ENCODE results near the gene TUBB4A. TPM values are rescaled to one million over a fixed set of nuclear protein-coding genes. Genes with fewer than 3 reads are reported as not detected.

The TUBB4A gene
- total and polyA plus RNA-seq, 10 of the 15 experiments (the other 5 are each of a cell fraction or from before 2014, with no cell fraction given) = 0.29 to 22.4 (median 3.8) TPM

DNA sequence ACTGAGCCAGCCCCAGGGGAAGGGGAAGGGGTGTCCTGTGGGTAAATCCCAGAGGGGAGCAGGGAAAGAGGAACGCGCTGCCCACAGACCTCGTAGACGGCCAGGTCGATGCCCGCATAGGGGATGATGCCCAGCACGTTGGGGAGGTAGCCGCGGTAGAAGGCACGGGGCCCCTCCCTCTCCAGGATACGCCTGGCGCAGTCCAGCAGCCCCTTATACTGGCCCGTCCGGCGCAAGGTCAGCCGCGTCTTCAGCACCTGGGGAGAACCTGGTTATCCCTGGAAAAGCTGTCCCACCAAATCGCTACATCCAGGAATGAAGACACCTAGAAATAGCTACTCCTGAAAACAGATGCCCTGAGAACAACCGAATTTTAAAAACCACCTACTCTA, 49.9 kb downstream of the TUBB4A start:
- FAIRE-seq (no peak), ATAC-seq (no peak), DNase-seq (ENCODE audit: low read depth, low spot score) (no peak)
- no peak overlapping the region for H3K9ac ChIP-seq (ENCODE audit: control insufficient read depth, insufficient read depth, low read length)
- intact Hi-C loops (cut with micrococcal nuclease; ENCODE audit: unreplicated experiment) (no loop called here), in situ Hi-C loops (cut with MboI) (no loop called here)
- BruUV-seq (replicated peaks) = TSS peak; percentile 29
- TF ChIP-seq JUNB (IDR thresholded peaks at IDR 0.05) (no peak), NR2C1 (IDR thresholded peaks at IDR 0.05) (no peak), PAX5 (IDR thresholded peaks at IDR 0.05; ENCODE audit: borderline replicate concordance, low read depth, low read length) (no peak), STAT1 (conservative IDR thresholded peaks at IDR 0.05) (no peak), TCF3 (IDR thresholded peaks at IDR 0.05; ENCODE audit: borderline replicate concordance, insufficient read depth, low read depth, low read length) (no peak), NFYB (IDR thresholded peaks at IDR 0.05; ENCODE audit: insufficient read depth, low read depth, low read length) (no peak), MXI1 (IDR thresholded peaks at IDR 0.05; ENCODE audit: low read depth, low read length) (no peak), KDM1A (IDR thresholded peaks at IDR 0.05; ENCODE audit: borderline replicate concordance) (no peak), TAF1 (IDR thresholded peaks at IDR 0.05; ENCODE audit: borderline replicate concordance, low read depth, low read length) (no peak), SIN3A (IDR thresholded peaks at IDR 0.05; ENCODE audit: low read depth, low read length) (no peak)
- TF ChIP-seq, protein P1, sequence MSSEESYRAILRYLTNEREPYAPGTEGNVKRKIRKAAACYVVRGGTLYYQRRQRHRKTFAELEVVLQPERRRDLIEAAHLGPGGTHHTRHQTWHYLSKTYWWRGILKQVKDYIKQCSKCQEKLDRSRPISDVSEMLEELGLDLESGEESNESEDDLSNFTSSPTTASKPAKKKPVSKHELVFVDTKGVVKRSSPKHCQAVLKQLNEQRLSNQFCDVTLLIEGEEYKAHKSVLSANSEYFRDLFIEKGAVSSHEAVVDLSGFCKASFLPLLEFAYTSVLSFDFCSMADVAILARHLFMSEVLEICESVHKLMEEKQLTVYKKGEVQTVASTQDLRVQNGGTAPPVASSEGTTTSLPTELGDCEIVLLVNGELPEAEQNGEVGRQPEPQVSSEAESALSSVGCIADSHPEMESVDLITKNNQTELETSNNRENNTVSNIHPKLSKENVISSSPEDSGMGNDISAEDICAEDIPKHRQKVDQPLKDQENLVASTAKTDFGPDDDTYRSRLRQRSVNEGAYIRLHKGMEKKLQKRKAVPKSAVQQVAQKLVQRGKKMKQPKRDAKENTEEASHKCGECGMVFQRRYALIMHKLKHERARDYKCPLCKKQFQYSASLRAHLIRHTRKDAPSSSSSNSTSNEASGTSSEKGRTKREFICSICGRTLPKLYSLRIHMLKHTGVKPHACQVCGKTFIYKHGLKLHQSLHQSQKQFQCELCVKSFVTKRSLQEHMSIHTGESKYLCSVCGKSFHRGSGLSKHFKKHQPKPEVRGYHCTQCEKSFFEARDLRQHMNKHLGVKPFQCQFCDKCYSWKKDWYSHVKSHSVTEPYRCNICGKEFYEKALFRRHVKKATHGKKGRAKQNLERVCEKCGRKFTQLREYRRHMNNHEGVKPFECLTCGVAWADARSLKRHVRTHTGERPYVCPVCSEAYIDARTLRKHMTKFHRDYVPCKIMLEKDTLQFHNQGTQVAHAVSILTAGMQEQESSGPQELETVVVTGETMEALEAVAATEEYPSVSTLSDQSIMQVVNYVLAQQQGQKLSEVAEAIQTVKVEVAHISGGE (CRISPR knock-in tag; IDR thresholded peaks at IDR 0.05) = no peak
- TF ChIP-seq, protein P2, sequence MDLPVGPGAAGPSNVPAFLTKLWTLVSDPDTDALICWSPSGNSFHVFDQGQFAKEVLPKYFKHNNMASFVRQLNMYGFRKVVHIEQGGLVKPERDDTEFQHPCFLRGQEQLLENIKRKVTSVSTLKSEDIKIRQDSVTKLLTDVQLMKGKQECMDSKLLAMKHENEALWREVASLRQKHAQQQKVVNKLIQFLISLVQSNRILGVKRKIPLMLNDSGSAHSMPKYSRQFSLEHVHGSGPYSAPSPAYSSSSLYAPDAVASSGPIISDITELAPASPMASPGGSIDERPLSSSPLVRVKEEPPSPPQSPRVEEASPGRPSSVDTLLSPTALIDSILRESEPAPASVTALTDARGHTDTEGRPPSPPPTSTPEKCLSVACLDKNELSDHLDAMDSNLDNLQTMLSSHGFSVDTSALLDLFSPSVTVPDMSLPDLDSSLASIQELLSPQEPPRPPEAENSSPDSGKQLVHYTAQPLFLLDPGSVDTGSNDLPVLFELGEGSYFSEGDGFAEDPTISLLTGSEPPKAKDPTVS (IDR thresholded peaks at IDR 0.05; ENCODE audit: low read depth, low read length) = no peak
- TF ChIP-seq, protein P3, sequence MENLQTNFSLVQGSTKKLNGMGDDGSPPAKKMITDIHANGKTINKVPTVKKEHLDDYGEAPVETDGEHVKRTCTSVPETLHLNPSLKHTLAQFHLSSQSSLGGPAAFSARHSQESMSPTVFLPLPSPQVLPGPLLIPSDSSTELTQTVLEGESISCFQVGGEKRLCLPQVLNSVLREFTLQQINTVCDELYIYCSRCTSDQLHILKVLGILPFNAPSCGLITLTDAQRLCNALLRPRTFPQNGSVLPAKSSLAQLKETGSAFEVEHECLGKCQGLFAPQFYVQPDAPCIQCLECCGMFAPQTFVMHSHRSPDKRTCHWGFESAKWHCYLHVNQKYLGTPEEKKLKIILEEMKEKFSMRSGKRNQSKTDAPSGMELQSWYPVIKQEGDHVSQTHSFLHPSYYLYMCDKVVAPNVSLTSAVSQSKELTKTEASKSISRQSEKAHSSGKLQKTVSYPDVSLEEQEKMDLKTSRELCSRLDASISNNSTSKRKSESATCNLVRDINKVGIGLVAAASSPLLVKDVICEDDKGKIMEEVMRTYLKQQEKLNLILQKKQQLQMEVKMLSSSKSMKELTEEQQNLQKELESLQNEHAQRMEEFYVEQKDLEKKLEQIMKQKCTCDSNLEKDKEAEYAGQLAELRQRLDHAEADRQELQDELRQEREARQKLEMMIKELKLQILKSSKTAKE (IDR thresholded peaks at IDR 0.05; ENCODE audit: low read depth, poor library complexity, severe bottlenecking) = no peak
- H3K79me2 ChIP-seq (ENCODE audit: control insufficient read depth, insufficient read depth, low read length) = no peaks in the 10 kb centered on the region
- SMC1A ChIA-PET (ENCODE audit: uncharacterized antibody, unreplicated experiment) = no interaction called here
- CTCF ChIA-PET = no interaction called here
- H3K27ac ChIP-seq (ENCODE audit: control insufficient read depth, insufficient read depth) = no peak overlapping the region
- H3K27me3 ChIP-seq (replicated peaks in 1 of 2; ENCODE audit: control insufficient read depth in 2 of 2, insufficient read depth in 2 of 2, low read length in 1 of 2) = no peaks in the 10 kb centered on the region
- no peaks in the 10 kb centered on the region for H3K4me1 ChIP-seq (ENCODE audit: control insufficient read depth, insufficient read depth, low read length)
- no peak overlapping the region for H2AFZ ChIP-seq (ENCODE audit: control insufficient read depth, low read depth, low read length)
- RAD21 ChIA-PET (ENCODE audit: unreplicated experiment) = no interaction called here
- peaks cover 10 to 24% of the 10 kb centered on the region in 2 experiments; a peak in 3 of 4 replicates for H3K36me3 ChIP-seq (ENCODE audit: control insufficient read depth in 2 of 2, insufficient read depth in 2 of 2, low read length in 1 of 2)
- peaks cover 17% of the 10 kb centered on the region; the same call in 2 of the 3 replicates for H3K9me3 ChIP-seq (replicated peaks; ENCODE audit: control insufficient read depth, insufficient read depth, low read length)
- no peaks in the 10 kb centered on the region for H4K20me1 ChIP-seq (ENCODE audit: control insufficient read depth, insufficient read depth)
- 98% methylated on average over 18 of the region's 19 CpGs for WGBS (ENCODE audit: insufficient coverage, insufficient replicate concordance, low lambda C conversion rate, missing lambda C conversion rate)
- no peak overlapping the region for H3K4me2 ChIP-seq (ENCODE audit: control insufficient read depth, insufficient read depth)
- POLR2A ChIA-PET = no interaction called here
- no peak overlapping the region for H3K4me3 ChIP-seq

Data from GM12878 (cell line).